HCT116 (cell line): ENCODE results near the gene NEU4.

Source experiments
- FOSL1 ChIP-seq: IDR thresholded peaks from 2 replicates; pipeline ENCODE4 v1.6.1; 2012; ENCODE audit warnings: low read depth
- POLR2A ChIP-seq: IDR thresholded peaks from 2 replicates; pipeline ENCODE4 v1.7.0; 2011; ENCODE audit warnings: borderline replicate concordance; ENCODE audit not compliant: insufficient read depth, insufficient read length; ENCODE audit errors: extremely low read depth
- SRF ChIP-seq: IDR thresholded peaks from 2 replicates; pipeline ENCODE4 v1.6.1; 2012; ENCODE audit warnings: low read depth
- ZNF274 ChIP-seq: fragments of 200-500 bp; sonication (Bioruptor generic); IDR thresholded peaks from 2 replicates; pipeline ENCODE4 v1.6.1; 2014; ENCODE audit warnings: mild to moderate bottlenecking, low read depth, low read length, inconsistent platforms
- TF ChIP-seq, protein P1 (sequence below), 3 experiments: fragments of 200-600 bp in 1 of 3; sonication (generic) in 1 of 3; IDR thresholded peaks in 2 of 3; conservative IDR thresholded peaks in 1 of 3; 2 replicates each; pipeline ENCODE4 v1.5.1; 2012 to 2017; ENCODE audit warnings: low read depth in 2 of 3, low read length in 2 of 3, antibody characterized with exemption in 1 of 3, borderline replicate concordance in 1 of 3, control low read depth in 1 of 3, mild to moderate bottlenecking in 1 of 3, mixed read lengths in 1 of 3, mixed run types in 1 of 3, moderate library complexity in 1 of 3; ENCODE audit not compliant: insufficient read depth in 1 of 3

- TF ChIP-seq POLR2A (no peak), ZNF274 (no peak), FOSL1 (no peak), SRF (no peak)
- TF ChIP-seq, protein P1, sequence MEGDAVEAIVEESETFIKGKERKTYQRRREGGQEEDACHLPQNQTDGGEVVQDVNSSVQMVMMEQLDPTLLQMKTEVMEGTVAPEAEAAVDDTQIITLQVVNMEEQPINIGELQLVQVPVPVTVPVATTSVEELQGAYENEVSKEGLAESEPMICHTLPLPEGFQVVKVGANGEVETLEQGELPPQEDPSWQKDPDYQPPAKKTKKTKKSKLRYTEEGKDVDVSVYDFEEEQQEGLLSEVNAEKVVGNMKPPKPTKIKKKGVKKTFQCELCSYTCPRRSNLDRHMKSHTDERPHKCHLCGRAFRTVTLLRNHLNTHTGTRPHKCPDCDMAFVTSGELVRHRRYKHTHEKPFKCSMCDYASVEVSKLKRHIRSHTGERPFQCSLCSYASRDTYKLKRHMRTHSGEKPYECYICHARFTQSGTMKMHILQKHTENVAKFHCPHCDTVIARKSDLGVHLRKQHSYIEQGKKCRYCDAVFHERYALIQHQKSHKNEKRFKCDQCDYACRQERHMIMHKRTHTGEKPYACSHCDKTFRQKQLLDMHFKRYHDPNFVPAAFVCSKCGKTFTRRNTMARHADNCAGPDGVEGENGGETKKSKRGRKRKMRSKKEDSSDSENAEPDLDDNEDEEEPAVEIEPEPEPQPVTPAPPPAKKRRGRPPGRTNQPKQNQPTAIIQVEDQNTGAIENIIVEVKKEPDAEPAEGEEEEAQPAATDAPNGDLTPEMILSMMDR (IDR thresholded peaks at IDR 0.05 in 2 of 3, conservative IDR thresholded peaks at IDR 0.05 in 1 of 3; ENCODE audit: borderline replicate concordance in 1 of 3, insufficient read depth in 1 of 3, low read depth in 2 of 3, low read length in 2 of 3): no peak
Measured at GRCh38 chr2:241818943-241819270, 9.9 kb downstream of the NEU4 start.
